A673 (cell line): ENCODE results near the gene LUZP2. TPM values are rescaled to one million over a fixed set of nuclear protein-coding genes. Genes with fewer than 3 reads are reported as not detected.

Experiments used
- BruUV-seq: library from RNA; stranded (reverse); fragments of 400-500 nt; replicated peaks from 2 replicates; lab custom pipeline; 2021; lab: Mats Ljungman, UMichigan
- CTCF ChIA-PET: fragments of 300-600 bp; sonication (Branson Sonifier 250); formaldehyde crosslinking; loops from one replicate; lab custom pipeline; 2022; ENCODE audit warnings: antibody characterized with exemption; lab: Charles Lee
- POLR2A ChIA-PET: fragments of 300-600 bp; sonication (Branson Sonifier 250); formaldehyde crosslinking; loops from one replicate; lab custom pipeline; 2022; ENCODE audit warnings: antibody characterized with exemption; ENCODE audit not compliant: low non-redundant PET; lab: Charles Lee
- DNase-seq: peaks from one replicate; pipeline ENCODE4 v3.0.0-alpha.2; 2015; ENCODE audit warnings: low spot score
- H3K27ac ChIP-seq: fragments of 200-600 bp; sonication (generic); 2 replicates; pipeline ENCODE4 v1.5.1; 2016; ENCODE audit warnings: mixed run types, low read depth, mild to moderate bottlenecking, mixed read lengths, antibody characterized with exemption, low read length; ENCODE audit not compliant: poor library complexity, severe bottlenecking
- H3K27me3 ChIP-seq: fragments of 200-600 bp; sonication (generic); replicated peaks from 2 replicates; pipeline ENCODE4 v1.6.1; 2017; ENCODE audit warnings: mixed run types, low read depth, mild to moderate bottlenecking, mixed read lengths, antibody characterized with exemption, low read length; ENCODE audit not compliant: insufficient read depth, poor library complexity
- H3K36me3 ChIP-seq: fragments of 200-600 bp; sonication (generic); 2 replicates; pipeline ENCODE4 v1.6.1; 2016; ENCODE audit warnings: mixed run types, mild to moderate bottlenecking, mixed read lengths, antibody characterized with exemption, low read length; ENCODE audit not compliant: insufficient read depth, poor library complexity, severe bottlenecking
- H3K4me1 ChIP-seq: fragments of 200-600 bp; sonication (generic); 2 replicates; pipeline ENCODE4 v1.6.1; 2017; ENCODE audit warnings: mixed run types, mild to moderate bottlenecking, mixed read lengths, antibody characterized with exemption, low read length; ENCODE audit not compliant: insufficient read depth, poor library complexity, severe bottlenecking
- H3K4me3 ChIP-seq: fragments of 200-600 bp; sonication (generic); 2 replicates; pipeline ENCODE4 v1.5.1; 2016; ENCODE audit warnings: low read depth, mixed run types, mild to moderate bottlenecking, mixed read lengths, low read length; ENCODE audit not compliant: poor library complexity, severe bottlenecking
- H3K9me3 ChIP-seq: fragments of 200-600 bp; sonication (generic); 2 replicates; pipeline ENCODE4 v1.6.1; 2016; ENCODE audit warnings: mixed run types, low read depth, mild to moderate bottlenecking, mixed read lengths, antibody characterized with exemption, low read length; ENCODE audit not compliant: poor library complexity, severe bottlenecking
- EZH2 ChIP-seq: fragments of 200-600 bp; sonication (generic); IDR thresholded peaks from 2 replicates; pipeline ENCODE4 v1.6.1; 2017; ENCODE audit warnings: borderline replicate concordance, low read depth, mild to moderate bottlenecking, mixed read lengths, antibody characterized with exemption, low read length; ENCODE audit not compliant: poor library complexity, severe bottlenecking
- intact Hi-C: fragments of 100-400 bp; cut with micrococcal nuclease; formaldehyde crosslinking; loops from one replicate; pipeline ENCODE4 v1.10.0; 2022; ENCODE audit not compliant: unreplicated experiment
- total RNA-seq: library from RNA; stranded (reverse); gene quantifications from 2 replicates; pipeline ENCODE4 v1.2.3, GENCODE V29; 2021
- TF ChIP-seq, protein P1 (sequence below): fragments of 300-800, 200-600 bp; sonication (generic); conservative IDR thresholded peaks from 2 replicates; pipeline ENCODE4 v1.5.1; 2017; ENCODE audit warnings: low read depth, mild to moderate bottlenecking, antibody characterized with exemption, low read length, moderate library complexity, mixed read lengths

LUZP2 gene
- total RNA-seq, 1 experiment from 2014 or later = 0.15 TPM

DNA sequence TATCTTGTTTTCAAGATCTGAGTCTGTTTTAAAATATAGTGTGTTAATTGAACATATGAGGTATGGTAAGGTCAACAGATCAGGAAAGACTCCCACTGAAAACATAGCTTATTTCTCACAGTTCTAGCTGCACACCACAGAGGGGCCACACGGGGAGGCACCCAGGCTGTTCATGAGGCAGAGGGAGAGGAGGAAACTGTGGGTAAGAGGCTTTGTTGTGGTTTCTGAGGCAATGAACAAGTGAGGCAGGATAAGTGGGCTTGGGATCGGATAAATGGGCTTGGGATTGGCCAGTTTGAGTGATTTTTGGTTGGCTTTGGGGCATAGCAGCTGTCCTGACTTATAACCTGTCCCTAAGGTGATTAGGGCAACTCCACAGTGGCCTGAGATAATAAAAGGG lies 242.1 kb downstream of the LUZP2 start:
- no peak for TF ChIP-seq EZH2
- TF ChIP-seq, protein P1, sequence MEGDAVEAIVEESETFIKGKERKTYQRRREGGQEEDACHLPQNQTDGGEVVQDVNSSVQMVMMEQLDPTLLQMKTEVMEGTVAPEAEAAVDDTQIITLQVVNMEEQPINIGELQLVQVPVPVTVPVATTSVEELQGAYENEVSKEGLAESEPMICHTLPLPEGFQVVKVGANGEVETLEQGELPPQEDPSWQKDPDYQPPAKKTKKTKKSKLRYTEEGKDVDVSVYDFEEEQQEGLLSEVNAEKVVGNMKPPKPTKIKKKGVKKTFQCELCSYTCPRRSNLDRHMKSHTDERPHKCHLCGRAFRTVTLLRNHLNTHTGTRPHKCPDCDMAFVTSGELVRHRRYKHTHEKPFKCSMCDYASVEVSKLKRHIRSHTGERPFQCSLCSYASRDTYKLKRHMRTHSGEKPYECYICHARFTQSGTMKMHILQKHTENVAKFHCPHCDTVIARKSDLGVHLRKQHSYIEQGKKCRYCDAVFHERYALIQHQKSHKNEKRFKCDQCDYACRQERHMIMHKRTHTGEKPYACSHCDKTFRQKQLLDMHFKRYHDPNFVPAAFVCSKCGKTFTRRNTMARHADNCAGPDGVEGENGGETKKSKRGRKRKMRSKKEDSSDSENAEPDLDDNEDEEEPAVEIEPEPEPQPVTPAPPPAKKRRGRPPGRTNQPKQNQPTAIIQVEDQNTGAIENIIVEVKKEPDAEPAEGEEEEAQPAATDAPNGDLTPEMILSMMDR = no peak
- no peaks in the 10 kb centered on the region for H3K9me3 ChIP-seq
- ChIA-PET POLR2A (no interaction called here), CTCF (no interaction called here)
- H3K27me3 ChIP-seq = no peaks in the 10 kb centered on the region
- H3K4me1 ChIP-seq = peaks cover 17% of the 10 kb centered on the region
- no peaks in the 10 kb centered on the region for H3K36me3 ChIP-seq
- no peak overlapping the region for H3K27ac ChIP-seq
- no peak overlapping the region for H3K4me3 ChIP-seq
- BruUV-seq = no TSS peak
- DNase-seq = no peak
- intact Hi-C loops = no loop called here

DNA sequence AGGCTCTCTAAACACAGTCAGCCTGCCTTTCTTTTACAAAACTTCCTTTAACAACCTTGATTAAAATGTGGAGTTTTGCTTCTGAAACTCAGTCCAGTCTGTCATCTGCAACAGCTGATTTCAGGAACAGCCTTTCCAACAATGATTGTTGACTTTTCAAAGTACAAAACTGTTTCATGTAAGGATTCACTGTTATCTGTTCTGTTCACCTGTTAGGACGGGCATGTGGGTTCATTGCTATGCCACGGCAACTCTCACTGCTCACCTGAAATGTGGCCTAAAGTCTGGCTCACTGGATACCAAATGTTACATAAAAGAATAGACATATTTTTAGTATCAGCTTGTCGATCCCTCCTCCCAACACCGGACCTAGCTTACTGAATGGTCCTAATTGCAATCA lies 242.8 kb downstream of the LUZP2 start:
- intact Hi-C loops = no loop called here
- no peak for TF ChIP-seq EZH2
- TF ChIP-seq, protein P1 = no peak
- no peaks in the 10 kb centered on the region for H3K9me3 ChIP-seq
- no peaks in the 10 kb centered on the region for H3K27me3 ChIP-seq
- H3K4me1 ChIP-seq = peaks cover 17% of the 10 kb centered on the region
- no peak overlapping the region for H3K4me3 ChIP-seq
- no TSS peak for BruUV-seq
- H3K27ac ChIP-seq = no peak overlapping the region
- DNase-seq = no peak
- ChIA-PET CTCF (no interaction called here), POLR2A (no interaction called here)
- no peaks in the 10 kb centered on the region for H3K36me3 ChIP-seq

DNA sequence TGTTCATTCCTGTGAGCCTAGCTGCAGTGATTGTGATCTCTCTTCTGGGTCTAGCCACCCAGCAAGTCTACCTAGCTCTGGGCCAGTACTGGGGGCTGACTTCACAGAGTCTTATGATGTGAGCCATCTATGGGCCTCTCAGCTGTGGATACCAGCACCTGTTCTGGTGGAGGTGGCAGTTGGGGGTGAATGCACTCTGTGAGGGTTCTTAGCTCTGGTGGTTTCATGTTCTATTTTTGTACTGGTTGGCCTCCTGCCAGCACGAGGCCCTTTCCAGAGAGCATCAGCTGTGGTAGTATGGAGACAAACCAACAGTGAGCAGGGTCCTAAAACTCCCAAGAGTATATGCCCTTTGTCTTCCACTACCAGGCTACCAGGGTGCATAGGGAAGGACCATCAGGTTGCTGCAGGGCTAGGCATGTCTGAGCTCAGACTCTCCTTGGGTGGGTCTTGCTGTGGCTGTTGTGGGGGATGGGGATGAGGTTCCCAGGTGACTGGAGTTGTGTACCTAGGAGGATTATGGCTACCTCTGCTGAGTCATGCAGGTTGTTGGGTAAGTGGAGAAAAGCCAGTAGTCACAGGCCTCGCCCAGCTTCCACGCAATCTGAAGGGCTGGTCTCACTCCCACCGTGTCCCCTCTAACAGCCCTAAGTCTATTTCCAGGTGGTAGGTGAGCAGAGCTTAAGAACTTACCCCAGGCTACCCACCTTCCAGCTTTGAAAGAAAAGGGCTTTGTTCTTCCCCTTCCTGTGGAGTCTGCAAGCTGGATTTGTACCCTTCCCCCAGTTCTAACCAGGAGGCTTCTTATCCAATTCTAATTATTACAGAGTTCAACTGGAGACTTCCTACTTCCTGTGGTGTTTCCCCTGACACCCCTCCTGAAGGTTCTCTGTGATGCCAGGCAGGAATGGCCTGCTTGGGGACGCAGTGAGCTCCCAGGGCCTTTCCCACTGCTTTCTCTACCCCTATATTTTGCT lies 250.7 kb downstream of the LUZP2 start:
- Histone ChIP-seq H3K36me3 (no peaks in the 10 kb centered on the region), H3K9me3 (no peaks in the 10 kb centered on the region), H3K27ac (no peak overlapping the region), H3K4me3 (no peak overlapping the region), H3K27me3 (no peaks in the 10 kb centered on the region), H3K4me1 (no peaks in the 10 kb centered on the region)
- CTCF ChIA-PET = no interaction called here
- BruUV-seq = no TSS peak
- no peak for DNase-seq
- POLR2A ChIA-PET = no interaction called here
- TF ChIP-seq, protein P1 = no peak
- no peak for TF ChIP-seq EZH2
- intact Hi-C loops = no loop called here
